Measurements from ENCODE around the gene TIGD2.
A peak's percentile ranks its signal among the peaks of the same experiment; 100 is the strongest.

TIGD2 gene

DNA sequence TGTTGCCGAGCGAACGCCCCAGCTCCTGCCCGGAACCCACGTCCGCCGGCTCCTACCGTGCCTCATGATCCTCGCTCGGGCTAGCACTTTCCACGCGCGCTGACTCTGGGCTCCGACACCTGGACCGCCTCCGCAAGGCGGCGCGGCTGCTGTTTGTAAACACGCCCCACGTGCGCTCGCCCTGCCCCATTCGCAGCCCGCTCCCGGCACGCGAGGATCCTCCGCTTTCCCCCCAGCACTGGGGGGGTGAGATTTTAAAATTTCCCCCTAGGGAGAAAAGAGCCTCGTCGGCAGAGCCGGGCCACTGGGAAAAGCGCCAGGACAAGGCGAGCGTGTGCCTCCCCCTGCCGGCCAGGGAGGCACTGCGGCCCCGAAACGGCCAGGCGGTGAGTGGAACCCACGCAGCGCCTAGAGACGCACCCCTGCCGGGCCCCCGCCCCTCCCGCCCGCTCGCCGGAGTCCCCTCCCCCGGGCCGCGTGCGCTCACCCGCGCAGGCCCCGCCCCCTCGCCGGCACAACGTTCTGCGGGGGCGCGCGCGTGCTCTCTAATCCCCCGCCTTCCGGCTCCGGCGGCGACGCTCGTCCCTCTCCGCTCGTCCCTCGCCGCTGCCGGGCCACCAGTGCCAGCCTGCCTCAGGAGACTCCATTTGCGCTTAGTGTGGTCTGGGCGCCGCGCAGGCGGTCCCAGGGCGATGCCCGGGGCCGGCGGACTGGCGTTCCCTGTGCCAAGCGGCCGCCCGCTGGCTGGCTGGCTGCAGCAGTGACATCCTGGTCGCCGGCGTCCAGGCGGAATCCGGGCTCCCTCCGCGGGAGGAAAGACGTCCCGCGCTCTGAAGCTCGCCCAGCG lies at the start of gene TIGD2:
Gene TIGD2 (plus strand): TSS at position 548 of the 847 bp plus-strand sequence. CDS start 1,442 bp downstream, outside the sequence.
- DNase-seq: peak; percentile 86 to 91

GRCh38 chr4:89064848-89065247 lies 46.5 kb upstream of the TIGD2 start:
- no peak for DNase-seq

DNA sequence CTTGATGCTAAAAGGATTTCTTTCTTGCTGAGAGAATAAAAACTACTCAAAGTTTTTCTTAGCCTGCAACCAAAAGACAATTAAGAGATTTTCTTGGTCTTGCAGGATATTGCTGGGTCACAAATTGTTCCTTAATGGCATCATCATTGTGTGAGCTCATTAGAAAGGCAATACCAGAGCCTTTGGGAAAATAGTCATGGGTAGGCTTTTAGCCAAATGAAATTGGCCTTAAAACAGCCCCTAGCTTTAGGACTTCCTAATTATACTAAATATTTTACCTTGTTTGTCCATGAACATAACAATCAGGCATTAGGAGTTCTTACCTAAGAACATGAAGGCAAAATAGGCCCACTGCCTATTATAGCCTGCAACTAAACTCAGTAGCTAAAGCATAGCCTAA lies 43.9 kb upstream of the TIGD2 start:
- DNase-seq: no peak

GRCh38 chr4:89069481-89069880 lies 41.9 kb upstream of the TIGD2 start:
- no peak for DNase-seq

- no peak for DNase-seq
These were observed 41.3 kb upstream of the TIGD2 start for GRCh38 chr4:89070041-89070440.

- no peak for DNase-seq
These were observed 40.0 kb upstream of the TIGD2 start for GRCh38 chr4:89071311-89071710.

GRCh38 chr4:89072921-89073320 lies 38.4 kb upstream of the TIGD2 start:
- no peak for DNase-seq

GRCh38 chr4:89077761-89078160 lies 33.6 kb upstream of the TIGD2 start:
- DNase-seq: no peak

- no peak for DNase-seq
These were observed 33.0 kb upstream of the TIGD2 start for GRCh38 chr4:89078300-89078699.

DNA sequence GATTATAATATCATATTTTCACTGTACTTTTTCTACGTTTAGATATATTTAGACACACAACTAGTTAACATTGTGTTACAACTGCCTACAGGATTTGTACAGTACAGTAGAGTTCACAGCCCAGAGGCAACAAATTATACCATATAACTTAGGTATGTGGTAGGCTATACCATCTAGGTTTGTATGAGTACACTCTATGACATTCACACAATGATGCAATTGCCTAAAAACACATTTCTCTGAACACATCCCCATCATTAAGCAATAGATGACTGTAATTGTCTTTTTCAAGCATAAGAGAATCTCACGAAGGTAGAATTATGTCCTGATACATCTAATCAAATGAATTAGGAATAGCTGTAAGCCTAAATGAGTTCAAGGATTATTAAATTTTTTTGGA lies 12.3 kb upstream of the TIGD2 start:
- no peak for DNase-seq

DNA sequence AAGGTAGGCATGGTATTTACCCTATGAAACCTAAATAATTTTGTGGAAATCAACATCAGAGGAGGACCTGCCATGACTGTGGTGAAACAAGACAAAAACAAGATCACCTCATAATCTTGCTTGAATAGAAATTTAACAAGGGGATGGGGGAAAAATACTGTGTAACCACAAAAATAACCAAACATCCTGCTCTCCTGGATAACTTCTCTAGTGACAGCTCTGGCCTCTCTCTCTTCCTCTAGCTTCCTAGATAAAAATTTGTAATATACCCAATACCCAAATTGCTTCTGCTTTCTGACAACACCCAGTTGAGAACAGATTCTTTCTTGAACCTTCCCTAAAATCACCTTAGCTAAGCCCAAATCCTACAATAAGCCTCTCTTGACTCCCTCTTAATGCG lies 11.9 kb upstream of the TIGD2 start:
- no peak for DNase-seq

DNA sequence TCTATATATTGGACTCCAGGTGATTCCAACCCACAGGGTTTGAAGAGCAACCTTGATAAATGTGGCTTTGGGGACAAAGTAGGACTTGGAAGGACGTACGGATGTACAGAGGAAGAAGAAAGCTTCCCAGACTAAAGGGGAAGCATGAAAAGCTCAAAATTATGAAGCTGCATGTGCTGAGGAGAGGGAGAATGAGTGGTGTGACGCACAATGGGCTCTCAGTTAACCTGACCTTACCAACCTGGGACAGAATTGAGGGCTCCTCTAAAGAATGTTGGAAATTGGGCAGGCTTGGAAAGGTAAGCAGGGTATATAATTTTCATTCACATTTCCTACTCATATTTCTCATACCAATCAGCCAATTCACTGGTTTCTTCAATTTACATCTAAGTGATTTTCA lies 10.5 kb upstream of the TIGD2 start:
- no peak for DNase-seq

DNA sequence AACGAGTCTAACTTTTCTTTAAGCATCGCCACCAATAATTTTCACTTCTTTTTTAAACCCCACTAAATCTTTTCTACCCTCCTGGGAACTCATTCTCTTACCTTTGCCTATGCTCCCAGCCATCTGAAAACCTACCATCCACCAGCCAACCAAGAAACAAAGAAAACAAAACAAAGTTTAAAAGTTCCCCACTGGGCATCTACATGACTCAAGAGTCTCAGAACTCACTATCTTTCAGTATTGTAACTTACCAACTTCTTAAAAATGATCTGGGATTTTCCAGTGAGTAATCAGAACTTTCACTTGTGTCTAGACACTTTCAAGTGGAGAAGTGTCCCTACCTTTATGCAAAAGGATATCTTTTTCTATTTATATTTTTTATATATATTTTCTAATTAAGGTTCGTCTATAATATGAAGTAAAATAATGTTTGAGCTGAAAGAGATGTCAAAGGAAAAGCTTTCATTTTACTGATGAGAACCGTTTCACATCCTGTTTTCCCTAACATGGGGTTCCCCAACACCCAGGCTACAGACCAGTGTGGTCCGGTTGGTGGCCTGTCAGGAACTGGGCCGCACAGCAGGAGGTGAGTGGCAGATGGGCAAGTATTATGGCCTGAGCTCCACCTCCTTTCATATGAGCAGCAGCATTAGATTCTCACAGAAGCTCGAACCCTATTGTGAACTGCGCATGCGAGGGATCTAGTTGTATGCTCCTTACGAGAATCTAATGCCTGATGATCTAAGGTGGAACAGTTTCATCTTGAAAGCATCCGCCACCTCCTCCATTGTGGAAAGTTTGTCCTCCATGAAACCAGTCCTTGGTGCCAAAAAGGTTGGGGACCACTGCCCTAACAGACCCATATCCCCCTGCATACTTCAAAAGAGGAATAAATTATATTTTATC lies 9.8 kb upstream of the TIGD2 start:
- DNase-seq: no peak

DNA sequence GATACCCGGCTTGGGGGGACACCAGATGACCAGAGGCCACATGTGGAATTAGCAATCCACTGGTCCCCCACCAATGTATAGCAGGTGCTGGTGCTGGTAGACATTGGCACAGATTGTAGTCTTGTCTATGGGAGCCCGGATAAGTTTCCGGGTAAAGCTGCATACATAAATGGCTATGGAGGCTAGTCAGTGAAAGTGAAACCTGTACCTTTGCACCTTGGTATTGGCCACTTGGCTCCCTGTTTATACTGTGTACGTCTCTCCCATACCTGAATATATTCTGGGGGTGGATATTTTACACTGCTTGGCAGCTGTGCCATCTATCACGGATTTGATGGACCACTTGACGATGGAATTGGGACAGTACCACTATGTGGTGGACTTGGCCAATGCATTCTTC lies 5.6 kb upstream of the TIGD2 start:
- DNase-seq: no peak

DNA sequence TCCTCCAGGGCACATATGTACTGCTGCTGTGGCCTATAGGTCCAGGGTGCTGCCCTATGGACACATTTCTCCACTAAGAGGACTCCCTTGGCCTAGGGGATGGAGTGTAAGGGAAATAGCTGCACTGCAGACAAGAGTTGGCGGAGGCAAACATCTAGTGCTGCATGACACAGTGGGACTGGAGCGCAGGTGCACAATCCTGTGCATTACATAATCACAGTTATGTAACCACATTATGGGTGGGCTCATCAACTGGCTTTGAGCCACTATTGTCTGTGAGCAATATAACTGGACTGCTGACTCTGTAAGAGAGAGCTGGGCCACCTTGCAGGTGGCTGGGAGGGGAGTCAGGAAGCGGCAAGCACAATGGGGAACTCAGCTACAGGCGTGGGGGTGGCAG lies 3.2 kb upstream of the TIGD2 start:
- DNase-seq: no peak

DNA sequence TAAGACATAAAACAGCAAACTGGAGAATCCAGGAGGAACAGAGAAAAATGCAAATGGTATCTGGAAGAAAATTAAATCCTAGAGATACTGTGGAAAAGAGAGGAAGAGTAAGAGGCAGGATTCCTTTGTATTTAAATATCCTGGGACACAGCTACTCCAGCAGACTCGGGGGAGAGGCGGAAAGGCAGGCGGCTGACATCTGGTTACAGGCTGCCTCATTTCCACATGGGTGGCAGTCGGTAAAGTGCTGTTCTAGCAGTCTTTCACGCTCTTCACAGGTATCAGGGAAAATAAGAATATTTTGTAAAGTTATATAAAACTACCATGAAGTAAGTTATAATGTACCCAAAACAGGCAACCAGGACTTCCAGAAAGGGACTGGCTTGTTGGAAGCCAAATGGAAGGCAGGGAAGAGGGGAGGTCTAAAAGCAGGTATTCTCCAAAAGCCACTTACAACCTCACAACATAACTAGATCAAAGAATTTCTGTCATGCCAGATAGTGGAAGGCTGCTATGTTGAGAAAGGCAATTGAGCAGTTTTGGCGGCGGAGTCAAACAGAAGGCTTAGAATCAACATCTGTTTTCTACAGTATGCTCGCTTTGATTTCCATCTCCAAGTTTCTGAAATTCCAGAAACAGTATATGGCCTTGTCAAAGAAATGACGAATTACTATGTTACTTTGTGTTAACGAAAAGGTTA lies 1.3 kb upstream of the TIGD2 start:
- DNase-seq: no peak

GRCh38 chr4:89110541-89110985 lies 770 bp upstream of the TIGD2 start:
- no peak for DNase-seq

- DNase-seq: no peak
These were observed 665 bp downstream of the TIGD2 start for GRCh38 chr4:89111833-89112563.

- no peak for DNase-seq
These were observed 2.1 kb downstream of the TIGD2 start for GRCh38 chr4:89113415-89113814.

DNA sequence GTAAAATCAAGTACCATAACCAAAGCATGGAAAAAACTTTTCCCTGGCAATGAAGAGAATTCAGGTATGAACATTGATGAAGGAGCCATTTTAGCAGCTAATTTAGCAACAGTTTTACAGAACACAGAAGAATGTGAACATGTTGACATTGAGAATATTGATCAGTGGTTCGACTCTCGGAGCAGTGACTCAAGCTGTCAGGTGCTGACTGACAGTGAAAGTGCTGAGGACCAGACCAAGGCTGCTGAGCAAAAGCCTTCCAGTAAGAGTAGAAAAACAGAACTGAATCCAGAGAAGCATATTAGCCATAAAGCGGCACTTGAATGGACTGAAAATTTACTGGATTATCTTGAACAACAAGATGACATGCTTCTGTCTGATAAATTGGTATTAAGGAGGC lies 2.8 kb downstream of the TIGD2 start:
- no peak for DNase-seq

DNA sequence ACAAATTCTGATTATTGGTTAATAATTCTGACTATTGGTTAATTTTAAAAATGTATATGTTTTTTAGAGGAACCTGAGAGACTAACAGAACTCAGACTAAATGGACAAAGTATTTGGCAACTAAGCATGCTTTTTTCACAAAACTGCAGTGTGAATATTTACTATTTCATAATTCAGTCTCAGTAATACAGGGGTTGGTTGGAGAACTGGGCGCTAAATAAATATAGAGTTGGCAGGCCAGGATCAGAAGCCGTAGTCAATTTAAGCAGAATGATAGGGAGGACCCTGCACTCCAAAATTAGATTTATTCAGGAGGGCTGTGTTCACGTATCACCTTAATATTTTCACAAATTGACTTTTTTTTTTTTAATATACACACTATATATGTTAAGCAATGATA lies 5.8 kb downstream of the TIGD2 start:
- DNase-seq: no peak

DNA sequence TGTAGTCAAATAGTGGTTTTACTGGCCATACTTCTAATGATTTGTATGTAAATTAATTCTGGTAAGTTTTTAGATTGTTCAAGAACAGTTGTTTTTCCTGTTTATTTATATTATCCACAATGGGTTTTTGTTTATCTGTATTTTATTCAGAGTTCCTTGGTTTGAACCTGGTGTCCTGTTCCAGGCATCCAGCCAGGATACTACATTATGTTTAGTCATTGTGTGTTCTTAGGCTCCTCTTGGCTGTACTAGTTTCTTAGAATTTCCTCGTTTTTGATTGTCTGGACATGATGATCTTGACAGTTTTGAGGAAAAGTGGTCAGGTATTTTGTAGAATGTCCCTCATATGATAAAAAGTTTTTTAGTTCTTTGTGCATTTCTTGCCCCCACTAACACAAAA lies 7.8 kb downstream of the TIGD2 start:
- no peak for DNase-seq

- no peak for DNase-seq
These were observed 8.5 kb downstream of the TIGD2 start for GRCh38 chr4:89119836-89120235.

Measured in stimulated activated CD4-positive, alpha-beta T cell treated with anti-CD3 and anti-CD28 coated beads, Interleukin-4, amount 100 ng/mL, for 4 hours (primary cell).